GM18520 (cell line): ENCODE measurements around the gene CD82.

Source experiments
- ATAC-seq: cut with Tn5 transposase; IDR thresholded peaks from one replicate; pipeline ENCODE4 v1.9.1; 2021; ENCODE audit not compliant: unreplicated experiment

CD82 gene, protein sequence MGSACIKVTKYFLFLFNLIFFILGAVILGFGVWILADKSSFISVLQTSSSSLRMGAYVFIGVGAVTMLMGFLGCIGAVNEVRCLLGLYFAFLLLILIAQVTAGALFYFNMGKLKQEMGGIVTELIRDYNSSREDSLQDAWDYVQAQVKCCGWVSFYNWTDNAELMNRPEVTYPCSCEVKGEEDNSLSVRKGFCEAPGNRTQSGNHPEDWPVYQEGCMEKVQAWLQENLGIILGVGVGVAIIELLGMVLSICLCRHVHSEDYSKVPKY

DNA sequence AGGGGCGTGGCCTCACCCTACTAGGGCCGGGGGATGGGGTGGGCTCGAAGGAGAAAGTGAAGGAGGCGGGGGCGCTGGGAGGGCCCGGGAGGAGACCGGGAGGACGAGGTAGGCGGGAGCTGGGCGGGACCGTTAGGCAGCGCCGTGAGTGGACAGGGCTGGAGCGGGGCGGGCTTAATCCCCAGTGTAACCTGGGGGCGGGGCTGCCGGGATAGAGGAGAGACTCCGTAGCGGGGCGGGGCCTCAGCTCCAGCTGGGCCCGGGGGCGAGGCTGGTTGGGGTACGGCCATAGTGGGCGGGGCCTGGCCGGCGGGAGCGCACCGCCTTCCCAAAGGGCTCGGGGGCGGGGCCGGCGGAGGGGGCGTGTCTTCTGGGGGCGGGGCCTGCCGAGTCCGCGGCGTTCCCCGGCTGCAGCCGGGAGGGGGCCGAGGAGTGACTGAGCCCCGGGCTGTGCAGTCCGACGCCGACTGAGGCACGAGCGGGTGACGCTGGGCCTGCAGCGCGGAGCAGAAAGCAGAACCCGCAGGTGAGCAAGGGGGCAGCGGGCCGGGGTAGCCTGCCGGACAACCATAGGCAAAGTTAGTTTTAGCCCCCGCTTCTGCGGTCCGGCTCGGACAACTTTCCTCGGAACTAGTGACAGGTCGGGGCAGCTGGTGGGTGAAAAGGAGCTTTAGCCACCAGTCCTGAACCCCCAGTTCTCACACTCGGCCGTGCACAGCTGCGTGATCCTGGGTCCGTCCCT, at the start of gene CD82:
Gene CD82 (plus strand): TSS at position 453 of the 742 bp plus-strand sequence. CDS start 29,000 bp downstream, outside the sequence.
- ATAC-seq, result peak; percentile 57

- ATAC-seq, result no peak
These were observed 48.6 kb upstream of the CD82 start for GRCh38 chr11:44516688-44517507.

- ATAC-seq, result no peak
These were observed 47.9 kb upstream of the CD82 start for GRCh38 chr11:44517541-44517940.

- ATAC-seq, result no peak
These were observed 46.4 kb upstream of the CD82 start for GRCh38 chr11:44518968-44519550.

GRCh38 chr11:44519989-44520737, 45.3 kb upstream of the CD82 start:
- ATAC-seq, result no peak

DNA sequence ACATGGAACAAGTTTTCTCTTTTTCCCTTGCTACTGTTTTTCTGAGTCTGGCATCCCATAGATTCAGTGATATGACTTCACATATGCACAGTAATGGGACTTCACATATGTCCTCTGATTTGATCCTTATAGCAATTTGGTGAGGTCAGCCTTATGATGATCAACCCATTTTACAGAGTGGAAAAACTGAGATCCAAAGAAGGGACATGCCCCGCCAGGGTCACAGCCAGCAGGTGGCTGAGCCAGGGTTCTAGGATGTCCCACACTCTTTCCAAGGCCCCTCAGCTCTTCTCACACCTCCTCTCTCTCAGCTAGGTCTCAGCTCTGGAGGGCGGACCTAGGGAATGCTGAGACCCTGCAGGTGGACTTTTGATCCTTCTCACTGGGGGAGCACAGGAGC, 44.3 kb upstream of the CD82 start:
- ATAC-seq, result no peak

- no peak for ATAC-seq
These were observed 43.2 kb upstream of the CD82 start for GRCh38 chr11:44522294-44522693.

GRCh38 chr11:44524346-44524745, 41.1 kb upstream of the CD82 start:
- no peak for ATAC-seq

GRCh38 chr11:44524751-44525201, 40.7 kb upstream of the CD82 start:
- no peak for ATAC-seq

DNA sequence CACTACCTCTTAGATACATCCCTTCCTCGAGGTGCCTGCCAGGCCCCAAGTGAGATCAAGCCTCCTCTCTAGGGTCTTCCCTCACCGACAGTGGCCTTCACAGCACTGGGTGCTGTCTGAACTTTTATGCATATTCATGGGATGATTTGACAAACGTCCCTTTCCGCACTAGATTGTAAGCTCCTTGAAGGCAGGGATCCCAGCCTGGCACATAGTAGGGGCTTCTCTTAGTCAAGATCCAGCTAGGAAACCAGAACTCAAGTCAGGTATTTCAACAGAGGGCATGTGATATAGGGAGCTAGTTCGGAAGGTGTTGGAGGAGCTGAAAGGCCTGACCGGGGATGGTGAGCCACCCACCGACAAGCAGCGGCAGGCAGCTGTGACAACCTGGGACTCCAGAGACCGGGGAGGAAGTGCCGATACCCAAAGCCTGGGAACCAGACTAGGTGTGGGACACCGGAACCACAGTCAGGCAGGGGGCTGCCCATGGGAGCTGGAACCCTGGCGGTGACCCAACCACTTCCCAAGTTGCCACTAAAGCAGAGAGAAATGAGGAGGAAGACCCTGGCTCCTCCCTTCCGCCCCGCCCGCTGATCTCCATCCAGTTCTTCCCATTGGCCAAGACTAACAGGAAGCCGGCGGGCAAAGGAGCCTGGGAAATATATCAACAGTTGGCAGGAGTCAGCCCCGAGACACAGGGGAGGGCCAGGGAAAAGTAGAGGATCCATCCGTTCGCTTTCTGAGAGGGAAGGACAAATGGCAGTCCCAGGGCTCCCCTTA, 39.8 kb upstream of the CD82 start:
- ATAC-seq, result no peak

DNA sequence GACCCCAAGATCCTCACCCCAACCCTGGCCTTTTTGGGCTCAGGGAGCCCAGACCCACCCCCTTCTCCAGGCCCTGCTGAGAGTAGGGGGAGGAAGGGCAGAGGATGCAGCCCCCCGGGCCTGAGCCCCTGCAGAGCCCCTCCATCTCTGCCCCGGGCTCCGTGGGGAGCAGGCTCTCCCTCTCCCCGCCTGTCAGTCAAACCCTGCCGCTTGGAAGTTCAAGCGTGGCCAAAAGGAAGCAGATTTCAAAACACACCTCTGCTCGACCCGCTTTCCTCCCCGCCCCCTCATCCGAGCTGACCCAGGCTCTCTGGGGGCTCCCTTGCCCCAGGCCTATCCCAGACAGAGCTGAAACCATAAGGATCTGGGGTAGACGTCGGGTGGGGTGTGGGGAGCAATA, 39.0 kb upstream of the CD82 start:
- ATAC-seq, result no peak

DNA sequence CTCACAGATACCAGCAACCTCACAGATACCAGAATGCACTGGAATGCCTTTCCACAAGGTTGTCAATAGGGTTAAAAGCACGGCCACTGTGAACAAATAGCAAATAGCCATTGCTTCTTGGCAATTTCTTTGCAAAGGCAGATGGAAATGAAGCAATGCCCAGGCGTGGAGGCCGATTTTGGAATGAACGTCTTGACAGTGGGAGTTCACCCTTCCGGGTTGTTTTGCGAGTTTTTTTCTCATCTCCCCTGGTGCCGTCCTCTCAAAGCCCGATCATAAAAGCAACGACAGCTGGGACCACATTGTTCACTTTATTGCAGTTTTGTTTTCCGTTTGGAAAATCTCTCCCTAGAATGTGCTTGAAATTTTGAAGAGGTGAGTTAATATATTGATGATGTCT, 38.0 kb upstream of the CD82 start:
- ATAC-seq, result no peak

- ATAC-seq, result no peak
These were observed 37.4 kb upstream of the CD82 start for GRCh38 chr11:44528103-44528502.

GRCh38 chr11:44528581-44528980, 36.9 kb upstream of the CD82 start:
- ATAC-seq, result no peak

DNA sequence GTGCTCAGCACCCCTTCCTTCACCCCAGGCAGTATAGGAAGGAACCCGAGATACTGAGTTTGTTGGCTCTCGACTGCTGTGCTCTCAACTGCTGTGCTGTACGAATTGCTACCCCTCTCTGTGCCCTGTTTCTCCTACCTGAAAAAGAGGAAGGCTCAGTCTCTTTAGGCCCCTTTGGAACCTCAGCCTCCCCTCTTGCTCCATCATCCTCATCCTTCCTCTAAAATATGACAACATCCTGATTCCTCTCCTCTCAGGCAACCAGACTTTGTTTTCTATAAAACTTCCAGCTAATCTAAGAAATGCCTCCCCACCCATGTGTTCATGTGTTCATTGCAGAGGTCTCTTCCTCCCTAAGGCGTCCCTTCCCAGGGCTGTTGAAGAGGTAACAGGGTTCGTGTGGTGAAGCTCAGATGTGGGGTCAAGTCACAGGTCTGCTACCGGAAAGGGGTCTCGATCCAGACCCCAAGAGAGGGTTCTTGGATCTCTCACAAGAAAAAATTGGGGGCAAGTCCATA, 35.5 kb upstream of the CD82 start:
- no peak for ATAC-seq

GRCh38 chr11:44530413-44531115, 34.9 kb upstream of the CD82 start:
- no peak for ATAC-seq

DNA sequence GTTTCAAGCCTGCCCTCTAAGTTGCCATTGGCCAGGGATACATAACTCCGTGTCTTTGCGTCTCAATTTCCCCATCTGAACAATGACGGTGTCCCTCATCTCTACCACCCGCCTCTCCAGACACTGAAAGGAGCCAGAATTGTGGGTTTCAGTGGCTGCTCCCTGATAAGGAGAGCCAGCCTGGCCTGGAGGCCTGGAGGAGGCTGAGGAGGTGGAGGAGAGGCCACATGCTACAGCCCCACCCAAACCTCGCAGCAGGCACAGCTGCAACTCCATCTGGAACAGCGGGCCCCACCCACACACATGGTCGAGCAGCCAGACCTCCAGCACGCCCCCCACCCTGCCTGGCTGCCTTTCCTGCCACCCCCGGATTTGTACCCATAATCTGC, 34.4 kb upstream of the CD82 start:
- ATAC-seq, result no peak

DNA sequence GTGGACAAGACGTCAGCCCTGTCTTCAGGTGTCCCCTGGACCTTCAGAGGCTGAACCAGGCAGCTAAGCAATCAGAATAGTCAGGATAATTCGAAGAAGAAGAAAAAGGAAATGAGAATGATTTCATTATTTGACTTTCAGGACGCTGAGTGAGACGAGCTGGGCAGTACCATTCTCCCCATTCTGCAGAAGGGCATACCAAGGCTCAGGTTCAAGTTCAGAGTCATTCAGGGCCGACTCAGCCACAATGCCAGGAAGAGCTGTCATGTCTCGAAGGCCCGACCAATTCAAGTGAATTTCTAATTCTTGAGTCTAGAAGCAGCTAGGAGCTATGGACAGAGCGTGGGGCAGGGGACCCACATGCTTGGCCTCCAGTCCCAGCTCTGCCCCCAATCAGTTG, 33.8 kb upstream of the CD82 start:
- no peak for ATAC-seq

GRCh38 chr11:44532809-44533208, 32.7 kb upstream of the CD82 start:
- no peak for ATAC-seq
